CD4-positive, alpha-beta T cell treated with Interleukin-17A for 1 hour (primary cell): ENCODE data around the gene PLAC9.

Experiments
- DNase-seq: peaks from one replicate; pipeline ENCODE4 v3.0.0-alpha.2; 2020

Gene PLAC9

GRCh38 chr10:80161321-80162083 lies 29.0 kb downstream of the PLAC9 start:
- DNase-seq: peak; percentile 17

GRCh38 chr10:80163741-80164341 lies 31.3 kb downstream of the PLAC9 start:
- no peak for DNase-seq

- no peak for DNase-seq
Observed at GRCh38 chr10:80164596-80164995, 32.1 kb downstream of the PLAC9 start.

GRCh38 chr10:80165173-80165572 lies 32.6 kb downstream of the PLAC9 start:
- DNase-seq: no peak

- DNase-seq: no peak
Observed at GRCh38 chr10:80166581-80167470, 34.3 kb downstream of the PLAC9 start.

- no peak for DNase-seq
Observed at GRCh38 chr10:80167471-80168161, 35.1 kb downstream of the PLAC9 start.

GRCh38 chr10:80168162-80168511 lies 35.6 kb downstream of the PLAC9 start:
- no peak for DNase-seq

GRCh38 chr10:80168679-80169380 lies 36.3 kb downstream of the PLAC9 start:
- peak; percentile 32 for DNase-seq

- DNase-seq: no peak
Observed at GRCh38 chr10:80170026-80170425, 37.5 kb downstream of the PLAC9 start.

GRCh38 chr10:80170641-80171040 lies 38.1 kb downstream of the PLAC9 start:
- no peak for DNase-seq

- no peak for DNase-seq
Observed at GRCh38 chr10:80171248-80171660, 38.7 kb downstream of the PLAC9 start.

GRCh38 chr10:80172896-80173295 lies 40.4 kb downstream of the PLAC9 start:
- no peak for DNase-seq

- no peak for DNase-seq
Observed at GRCh38 chr10:80173466-80173865, 40.9 kb downstream of the PLAC9 start.

GRCh38 chr10:80174641-80175395 lies 42.3 kb downstream of the PLAC9 start:
- no peak for DNase-seq

GRCh38 chr10:80176526-80176925 lies 44.0 kb downstream of the PLAC9 start:
- no peak for DNase-seq

GRCh38 chr10:80177781-80178636 lies 45.5 kb downstream of the PLAC9 start:
- no peak for DNase-seq

GRCh38 chr10:80182986-80183385 lies 50.5 kb downstream of the PLAC9 start:
- DNase-seq: no peak

- no peak for DNase-seq
Observed at GRCh38 chr10:80183436-80183835, 50.9 kb downstream of the PLAC9 start.

- DNase-seq: no peak
Observed at GRCh38 chr10:80184291-80184690, 51.8 kb downstream of the PLAC9 start.

GRCh38 chr10:80185578-80186299 lies 53.2 kb downstream of the PLAC9 start:
- no peak for DNase-seq
